Measurements from ENCODE around the gene SLC25A15.
"Not testable (repeated sequence)": the region's sequence is repeated elsewhere in the genome, so short reads cannot be mapped to it uniquely, and the experiment has no call there.

Gene SLC25A15

DNA sequence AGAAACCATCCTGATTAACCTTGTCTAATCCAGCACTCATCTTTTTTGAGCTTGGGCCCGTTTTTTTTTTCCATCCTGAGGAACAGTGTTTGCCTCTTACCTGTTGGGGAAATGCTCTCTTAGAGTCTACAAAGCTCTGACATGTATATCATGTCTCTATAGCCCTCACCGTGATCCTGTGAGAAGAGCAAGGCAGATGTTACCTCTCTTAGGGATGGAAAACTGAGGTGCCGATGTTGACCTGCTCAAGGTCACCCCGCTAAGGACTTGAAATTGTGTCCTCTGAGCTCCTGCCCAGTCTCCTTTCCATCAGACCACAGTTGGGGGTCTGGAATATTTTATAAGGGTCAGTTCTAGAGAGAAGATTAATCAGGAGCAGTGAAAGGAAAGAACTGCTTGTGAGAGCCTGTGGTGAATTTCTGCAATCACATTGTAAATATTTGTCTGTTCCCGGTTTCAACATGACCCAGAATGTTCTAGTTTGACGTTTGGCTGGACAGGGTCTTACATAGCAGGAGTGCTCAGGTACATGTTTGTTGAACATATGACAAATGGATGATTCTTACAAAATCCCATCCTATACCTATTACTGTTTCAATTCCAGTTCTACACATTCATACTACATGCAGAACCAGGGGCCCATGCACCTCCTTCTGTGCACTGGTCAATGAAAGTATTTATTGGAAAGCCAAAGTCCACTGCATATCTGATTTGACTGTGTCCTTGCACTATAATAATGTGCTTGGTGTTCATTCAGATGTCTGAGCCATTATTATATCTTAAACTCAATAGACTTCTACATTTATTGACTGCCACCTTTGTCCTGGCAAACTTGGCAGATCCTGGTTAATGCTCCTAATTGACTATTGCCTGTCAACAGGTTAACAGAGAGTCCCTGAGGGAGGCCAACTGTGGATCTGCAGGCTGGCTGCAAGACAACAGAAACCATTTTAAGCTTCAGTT is 12.1 kb downstream of the SLC25A15 start:
- DNase-seq = no peak
- in situ Hi-C loops (cut with MboI; ENCODE audit: low pct_unique_long_range_greater_than_20kb, low sequenced_read_pairs) = no loop called here

DNA sequence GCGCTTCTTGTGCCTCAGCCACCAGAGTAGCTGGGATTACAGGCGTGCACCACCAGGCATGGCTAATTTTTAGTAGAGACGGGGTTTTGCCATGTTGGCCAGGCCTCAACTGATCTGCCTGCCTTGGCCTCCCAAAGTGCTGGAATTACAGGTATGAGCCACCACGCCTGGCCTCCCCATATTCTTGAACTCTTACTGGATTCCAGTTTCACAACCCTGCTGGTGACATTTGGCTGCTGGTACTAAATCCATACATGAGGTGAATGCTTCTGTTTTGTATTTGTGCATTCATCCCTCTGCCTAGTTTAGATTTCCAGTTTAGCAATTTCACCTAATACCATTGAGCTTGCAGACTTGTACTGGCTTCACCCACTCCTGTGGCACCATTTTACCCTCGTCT is 13.9 kb downstream of the SLC25A15 start:
- no peak for DNase-seq
- in situ Hi-C loops (cut with MboI; ENCODE audit: low pct_unique_long_range_greater_than_20kb, low sequenced_read_pairs) = no loop called here

DNA sequence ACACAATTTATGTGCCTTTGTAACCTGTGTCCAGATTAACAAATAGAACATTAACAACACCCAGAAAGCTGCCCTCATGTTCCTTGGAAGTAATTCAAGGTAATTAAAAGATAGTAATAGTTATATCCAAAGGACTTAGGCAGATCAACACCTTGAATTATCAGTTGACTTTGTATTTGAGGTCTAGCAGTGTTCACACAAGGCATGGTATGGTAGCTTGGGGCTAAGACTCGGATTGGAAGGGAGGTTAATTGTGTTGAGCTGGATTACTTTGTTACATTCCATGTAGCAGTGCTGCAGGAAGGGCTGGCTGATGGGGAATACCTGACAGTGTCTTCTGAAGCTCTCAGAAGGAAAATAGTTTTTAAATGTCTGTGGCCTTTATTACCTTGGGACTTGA is 16.8 kb downstream of the SLC25A15 start:
- in situ Hi-C loops (cut with MboI; ENCODE audit: low pct_unique_long_range_greater_than_20kb, low sequenced_read_pairs) = no loop called here

DNA sequence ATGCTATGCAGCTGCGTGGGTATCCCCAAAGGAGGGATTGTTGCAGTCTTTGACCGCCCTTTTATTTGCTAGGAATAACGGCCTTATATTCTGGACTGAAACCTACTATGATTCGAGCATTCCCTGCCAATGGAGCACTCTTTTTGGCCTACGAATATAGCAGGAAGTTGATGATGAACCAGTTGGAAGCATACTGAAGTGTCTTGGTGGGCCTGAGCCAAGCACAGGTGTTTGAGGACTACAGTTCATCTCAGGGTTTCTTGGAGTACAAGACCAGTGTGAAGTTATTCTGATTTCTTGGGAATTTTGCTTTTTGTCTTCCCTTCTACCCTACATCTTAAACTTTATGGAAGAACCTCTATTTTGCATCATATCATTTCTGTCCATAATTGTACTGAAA is 20.1 kb downstream of the SLC25A15 start:
- in situ Hi-C loops (cut with MboI; ENCODE audit: low pct_unique_long_range_greater_than_20kb, low sequenced_read_pairs) = no loop called here
- no peak for DNase-seq

More for the DNA sequence above, 16.8 kb downstream of the SLC25A15 start:
- no peak for DNase-seq

DNA sequence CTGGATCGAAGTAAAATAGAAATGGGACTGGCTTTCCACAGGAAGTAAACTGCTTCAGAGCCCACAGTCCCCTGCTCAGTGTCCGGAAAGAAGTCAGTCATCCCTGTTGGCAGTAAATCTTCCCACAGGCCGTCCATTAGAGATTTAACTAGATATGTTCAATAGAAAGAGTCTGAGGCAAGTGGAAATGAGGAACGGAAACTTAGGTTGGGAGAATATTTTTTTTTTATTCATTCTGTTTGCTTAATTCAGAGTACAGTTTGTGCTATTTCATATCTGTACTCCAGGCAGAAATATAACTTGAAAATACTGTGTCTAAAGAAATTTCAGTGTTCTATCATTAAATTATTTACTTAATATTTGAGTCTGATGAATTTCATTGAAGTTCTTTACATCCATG is 22.7 kb downstream of the SLC25A15 start:
- DNase-seq = no peak
- in situ Hi-C loops (cut with MboI; ENCODE audit: low pct_unique_long_range_greater_than_20kb, low sequenced_read_pairs) = no loop called here

DNA sequence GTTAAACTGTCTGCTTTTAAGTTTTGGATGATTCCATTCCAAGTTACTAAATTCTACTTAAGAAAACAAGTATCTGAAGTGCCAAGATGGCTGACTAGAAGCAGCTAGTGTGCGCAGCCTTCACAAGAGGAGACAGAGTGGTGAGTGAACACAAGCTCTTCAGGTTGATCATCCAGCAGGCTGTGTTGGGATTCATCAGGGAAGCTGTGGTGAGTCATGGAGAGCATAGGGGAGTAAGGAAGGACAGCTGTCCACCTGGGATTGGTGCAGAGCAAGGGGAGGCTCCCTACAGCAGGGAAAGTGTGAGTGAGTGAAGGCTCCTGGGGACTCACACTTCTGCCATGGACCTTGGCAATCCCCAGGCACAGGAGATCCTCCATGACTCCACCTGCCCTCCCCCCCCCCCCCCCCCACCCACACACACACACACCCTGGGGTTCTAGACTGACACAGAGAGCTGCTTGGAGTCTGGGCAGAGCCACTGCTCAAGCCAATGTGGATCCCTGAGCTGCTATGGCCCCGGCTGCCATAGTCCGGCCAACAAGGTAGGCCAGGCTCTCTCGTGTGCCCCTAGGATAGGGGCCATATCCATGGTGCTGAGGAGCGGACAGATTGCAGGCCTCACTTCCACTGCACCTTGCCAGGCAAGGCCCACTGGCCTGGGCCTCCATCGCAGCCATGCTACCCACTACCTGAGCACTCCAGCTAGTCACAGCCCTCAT is 23.5 kb downstream of the SLC25A15 start:
- DNase-seq = no peak
- in situ Hi-C loops (cut with MboI; ENCODE audit: low pct_unique_long_range_greater_than_20kb, low sequenced_read_pairs) = no loop called here

DNA sequence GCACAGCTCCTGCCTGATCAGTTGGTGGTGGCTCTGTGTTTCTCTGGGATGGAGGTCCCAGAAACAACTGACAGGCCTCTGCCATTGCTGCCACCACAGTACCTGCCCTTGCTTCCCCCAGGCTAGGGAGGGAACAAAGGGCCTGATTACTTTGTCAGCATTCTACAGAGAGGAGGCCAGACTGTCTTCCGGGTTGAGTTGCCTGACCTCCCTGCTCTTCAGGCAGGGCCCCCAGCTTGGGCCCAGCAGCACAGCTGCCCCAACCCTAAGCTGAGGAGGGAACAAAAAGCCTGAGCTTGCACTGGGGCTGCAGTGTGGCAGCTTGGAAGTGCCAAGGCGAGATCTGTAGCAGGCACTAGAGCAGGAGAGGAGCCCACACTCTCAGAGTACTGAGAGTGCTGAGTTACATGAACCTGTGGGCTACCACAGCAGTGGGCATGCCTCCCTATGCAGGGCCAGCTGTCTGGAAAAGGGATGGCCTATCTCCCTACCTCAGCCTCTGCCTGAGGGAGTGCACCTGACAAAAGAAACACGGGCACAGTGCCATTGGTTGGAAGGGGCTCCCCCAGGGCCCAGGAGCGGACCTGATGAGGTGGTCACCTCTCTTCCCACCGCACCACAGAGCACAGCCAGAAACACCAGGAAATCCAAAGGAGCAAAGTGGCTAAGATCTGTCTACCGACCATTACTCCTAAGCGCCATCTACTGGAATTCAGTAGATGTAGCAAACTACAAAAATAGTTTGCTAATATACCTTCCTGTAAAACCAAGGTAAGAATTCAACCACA is 24.4 kb downstream of the SLC25A15 start:
- in situ Hi-C loops (cut with MboI; ENCODE audit: low pct_unique_long_range_greater_than_20kb, low sequenced_read_pairs) = no loop called here
- peak; percentile 55 for DNase-seq

DNA sequence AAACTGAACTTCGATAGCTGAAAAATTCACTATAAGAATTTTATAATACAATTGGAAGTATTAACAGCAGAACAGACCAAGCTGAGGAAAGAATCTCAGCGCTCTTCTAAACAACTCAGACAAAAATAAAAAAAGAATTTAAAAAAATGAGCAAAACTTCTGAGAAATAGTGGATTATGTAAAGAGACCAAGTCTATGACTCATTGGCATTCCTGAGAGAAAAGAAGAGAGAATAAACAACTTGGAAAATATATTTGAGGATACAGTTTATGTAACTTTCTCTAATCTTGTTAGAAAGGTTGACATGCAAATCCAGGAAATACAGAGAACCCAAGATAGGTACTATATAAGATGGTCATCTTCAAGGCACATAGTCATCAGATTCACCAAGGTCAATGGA is 25.4 kb downstream of the SLC25A15 start:
- DNase-seq = no peak

DNA sequence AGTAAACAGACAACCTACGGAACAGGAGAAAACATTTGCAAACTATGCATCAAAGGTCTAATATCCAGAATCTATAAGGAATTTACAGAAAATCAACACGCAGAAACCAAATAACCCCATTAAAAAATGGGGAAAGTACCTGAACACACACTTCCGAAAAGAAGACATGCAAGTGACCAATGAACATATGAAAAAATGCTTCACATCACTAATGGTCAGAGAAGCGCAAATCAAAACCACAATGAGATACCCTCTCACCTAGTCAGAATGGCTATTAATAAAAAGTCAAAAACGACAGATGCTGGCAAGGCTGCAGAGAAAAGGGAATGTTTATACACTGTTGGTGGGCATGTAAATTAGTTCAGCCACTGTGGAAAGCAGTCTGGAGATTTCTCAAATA is 29.5 kb downstream of the SLC25A15 start:
- no peak for DNase-seq
- in situ Hi-C loops (cut with MboI; ENCODE audit: low pct_unique_long_range_greater_than_20kb, low sequenced_read_pairs) = no loop called here

More for the DNA sequence above, 25.4 kb downstream of the SLC25A15 start:
- in situ Hi-C loops (cut with MboI; ENCODE audit: low pct_unique_long_range_greater_than_20kb, low sequenced_read_pairs) = no loop called here

DNA sequence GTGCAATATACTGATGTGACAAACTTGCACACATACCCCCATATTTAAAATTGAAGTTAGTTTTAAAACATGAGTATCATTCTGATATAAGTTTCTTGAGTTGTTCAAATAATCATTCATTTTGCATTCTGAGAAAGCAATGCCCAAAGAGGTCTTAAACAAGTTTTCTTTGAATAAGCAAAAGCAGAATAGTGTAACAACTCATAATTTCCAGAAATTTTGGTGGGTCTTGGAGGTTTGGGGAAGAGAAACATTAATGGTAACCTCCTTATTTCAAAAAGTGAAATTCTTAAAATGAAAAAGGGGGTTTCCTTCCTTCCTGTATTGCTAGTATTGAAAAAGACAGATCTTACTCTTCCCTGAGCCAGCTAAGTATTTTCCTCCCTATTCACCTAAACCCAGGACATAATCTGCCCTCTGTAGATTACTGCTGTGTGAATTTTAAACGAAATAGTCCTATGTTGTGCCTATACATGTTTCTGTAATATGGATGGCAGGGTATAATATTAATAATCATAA is 30.4 kb downstream of the SLC25A15 start:
- no peak for DNase-seq
- in situ Hi-C loops (cut with MboI; ENCODE audit: low pct_unique_long_range_greater_than_20kb, low sequenced_read_pairs) = no loop called here

DNA sequence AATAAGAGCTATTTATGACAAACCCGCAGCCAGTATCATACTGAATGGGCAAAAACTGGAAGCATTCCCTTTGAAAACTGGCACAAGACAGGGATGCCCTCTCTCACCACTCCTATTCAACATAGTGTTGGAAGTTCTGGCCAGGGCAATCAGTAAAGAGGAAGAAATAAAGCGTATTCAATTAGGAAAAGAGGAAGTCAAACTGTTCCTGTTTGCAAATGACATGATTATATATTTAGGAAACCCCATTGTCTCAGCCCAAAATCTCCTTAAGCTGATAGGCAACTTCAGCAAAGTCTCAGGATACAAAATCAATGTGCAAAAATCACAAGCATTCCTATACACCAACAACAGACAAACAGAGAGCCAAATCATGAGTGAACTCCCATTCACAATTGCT is 50.3 kb downstream of the SLC25A15 start:
- in situ Hi-C loops (cut with MboI; ENCODE audit: low pct_unique_long_range_greater_than_20kb, low sequenced_read_pairs) = not testable (repeated sequence)
- DNase-seq = peak; percentile 51

DNA sequence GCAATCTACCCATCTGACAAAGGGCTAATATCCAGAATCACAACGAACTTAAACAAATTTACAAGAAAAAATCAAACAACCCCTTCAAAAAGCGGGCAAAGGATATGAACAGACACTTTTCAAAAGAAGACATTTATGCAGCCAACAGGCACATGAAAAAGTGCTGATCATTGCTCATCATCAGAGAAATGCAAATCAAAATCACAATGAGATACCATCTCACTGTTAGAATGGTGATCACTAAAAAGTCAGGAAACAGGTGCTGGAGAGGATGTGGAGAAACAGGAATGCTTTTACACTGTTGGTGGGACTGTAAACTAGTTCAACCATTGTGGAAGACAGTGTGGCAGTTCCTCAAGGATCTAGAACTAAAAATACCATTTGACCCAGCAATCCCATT is 51.5 kb downstream of the SLC25A15 start:
- in situ Hi-C loops (cut with MboI; ENCODE audit: low pct_unique_long_range_greater_than_20kb, low sequenced_read_pairs); DNase-seq: not testable (repeated sequence)

All from KBM-7 (cell line).